H1 (cell line): ENCODE measurements around the gene ELOVL4. TPM values are rescaled to one million over a fixed set of nuclear protein-coding genes. Genes with fewer than 3 reads are reported as not detected.

Source experiments
- CTCF ChIA-PET: fragments of 300-600 bp; sonication (Branson Sonifier 250); formaldehyde crosslinking; loops from one replicate; lab custom pipeline; 2021; ENCODE audit not compliant: partially characterized antibody; lab: Charles Lee
- POLR2A ChIA-PET: fragments of 300-600 bp; sonication (Branson Sonifier 250); formaldehyde crosslinking; loops from one replicate; lab custom pipeline; 2021; ENCODE audit warnings: inconsistent platforms; ENCODE audit not compliant: partially characterized antibody; lab: Charles Lee
- DNase-seq, 2 experiments: peaks; one replicate each; pipeline versions ENCODE4 v3.0.0 to v3.0.0-alpha.2; 2010 to 2022; ENCODE audit warnings: low spot score in 2 of 2, low read depth in 1 of 2, mixed read lengths in 1 of 2
- FAIRE-seq: peaks from 2 replicates; lab custom pipeline; 2011; peaks lifted over from hg19 to GRCh38; lab: Jason Lieb, UNC
- H2AFZ ChIP-seq: 2 replicates; pipeline ENCODE4 v1.8.1; 2012; ENCODE audit warnings: low read length, inconsistent platforms
- H2AK5ac ChIP-seq: 2 replicates; pipeline ENCODE4 v1.6.1; 2013; ENCODE audit warnings: low read depth, low read length
- H2BK120ac ChIP-seq: replicated peaks from 2 replicates; pipeline ENCODE3; 2013; ENCODE audit warnings: low read depth, low read length, inconsistent platforms
- H2BK12ac ChIP-seq: 2 replicates; pipeline ENCODE4 v1.6.1; 2013; ENCODE audit warnings: low read depth, low read length
- H2BK15ac ChIP-seq: 2 replicates; pipeline ENCODE4 v1.6.1; 2013; ENCODE audit warnings: low read length
- H2BK20ac ChIP-seq: 2 replicates; pipeline ENCODE4 v1.6.1; 2013; ENCODE audit warnings: low read length
- H2BK5ac ChIP-seq: 2 replicates; pipeline ENCODE4 v1.6.1; 2013; ENCODE audit warnings: low read depth, low read length
- H3K14ac ChIP-seq: 2 replicates; pipeline ENCODE4 v1.6.1; 2013; ENCODE audit warnings: inconsistent platforms; ENCODE audit not compliant: insufficient read length
- H3K18ac ChIP-seq: 2 replicates; pipeline ENCODE4 v1.6.1; 2013; ENCODE audit warnings: low read length; ENCODE audit errors: extremely low read depth
- H3K23ac ChIP-seq: 2 replicates; pipeline ENCODE4 v1.6.1; 2013; ENCODE audit warnings: inconsistent platforms; ENCODE audit not compliant: insufficient read length
- H3K23me2 ChIP-seq: 2 replicates; pipeline ENCODE4 v1.6.1; 2013; ENCODE audit warnings: low read depth, low read length
- H3K27ac ChIP-seq: 2 replicates; pipeline ENCODE4 v1.6.1; 2011; ENCODE audit warnings: low read depth, low read length, inconsistent platforms
- H3K27me3 ChIP-seq, 4 experiments: replicated peaks in 1 of 4; 1 replicate in 1 of 4; 2 replicates in 3 of 4; pipeline versions ENCODE4 v1.6.1 to v1.8.1; 2011 to 2013; ENCODE audit warnings: low read length in 3 of 4, mild to moderate bottlenecking in 3 of 4, inconsistent platforms in 2 of 4, mixed read lengths in 2 of 4, moderate library complexity in 1 of 4; ENCODE audit not compliant: control insufficient read depth in 3 of 4, insufficient read depth in 3 of 4; ENCODE audit errors: extremely low read depth in 1 of 4
- H3K36me3 ChIP-seq, 4 experiments: 2 replicates each; pipeline versions ENCODE4 v1.6.1 to v1.8.1; 2011 to 2013; ENCODE audit warnings: mild to moderate bottlenecking in 4 of 4, low read length in 3 of 4, moderate library complexity in 2 of 4, control low read depth in 1 of 4, inconsistent platforms in 1 of 4; ENCODE audit not compliant: insufficient read depth in 4 of 4, control insufficient read depth in 2 of 4
- H3K4ac ChIP-seq: replicated peaks from 2 replicates; pipeline ENCODE3; 2013; ENCODE audit warnings: low read length, low read depth, mixed read lengths, inconsistent platforms; ENCODE audit not compliant: insufficient read length
- H3K4me1 ChIP-seq, 4 experiments: replicated peaks in 1 of 4; 1 replicate in 1 of 4; 2 replicates in 3 of 4; pipeline versions ENCODE4 v1.6.1 to v1.8.1; 2011 to 2013; ENCODE audit warnings: low read length in 3 of 4, inconsistent platforms in 2 of 4, mixed read lengths in 1 of 4; ENCODE audit not compliant: insufficient read depth in 4 of 4, control insufficient read depth in 3 of 4
- H3K4me2 ChIP-seq, 2 experiments: 2 replicates each; pipeline versions ENCODE4 v1.6.1 to v1.8.1; 2011 to 2013; ENCODE audit warnings: low read depth in 2 of 2, low read length in 2 of 2, control low read depth in 1 of 2, inconsistent platforms in 1 of 2, mild to moderate bottlenecking in 1 of 2; ENCODE audit not compliant: insufficient read depth in 1 of 2
- H3K4me3 ChIP-seq, 4 experiments: fragments of 200-600, 300-600 bp in 1 of 4; sonication (generic), shearing (Covaris generic), sonication (Bioruptor Twin) in 1 of 4; 2 replicates each; pipeline versions ENCODE4 v1.5.1 to v1.8.1; 2011 to 2016; ENCODE audit warnings: low read length in 4 of 4, low read depth in 3 of 4, control low read depth in 2 of 4, inconsistent platforms in 2 of 4, mild to moderate bottlenecking in 2 of 4, mixed read lengths in 1 of 4, moderate library complexity in 1 of 4; ENCODE audit not compliant: insufficient read depth in 2 of 4; ENCODE audit errors: extremely low read depth in 1 of 4
- H3K56ac ChIP-seq: replicated peaks from 2 replicates; pipeline ENCODE3; 2013; ENCODE audit warnings: low read depth, mild to moderate bottlenecking, mixed read lengths, low read length, inconsistent platforms; ENCODE audit not compliant: insufficient read length
- H3K79me1 ChIP-seq: 2 replicates; pipeline ENCODE4 v1.6.1; 2013; ENCODE audit warnings: low read depth, low read length, control low read depth
- H3K79me2 ChIP-seq, 2 experiments: 2 replicates each; pipeline versions ENCODE4 v1.6.1 to v1.8.1; 2012 to 2013; ENCODE audit warnings: low read length in 2 of 2, mild to moderate bottlenecking in 2 of 2, inconsistent platforms in 1 of 2; ENCODE audit not compliant: insufficient read depth in 2 of 2, control insufficient read depth in 1 of 2
- H3K9ac ChIP-seq, 4 experiments: replicated peaks in 1 of 4; 1 replicate in 1 of 4; 2 replicates in 3 of 4; pipeline versions ENCODE4 v1.6.1 to v1.8.1; 2011 to 2013; ENCODE audit warnings: low read depth in 3 of 4, low read length in 3 of 4, control low read depth in 2 of 4, mild to moderate bottlenecking in 2 of 4, moderate library complexity in 2 of 4, inconsistent platforms in 1 of 4; ENCODE audit errors: extremely low read depth in 1 of 4
- H3K9me3 ChIP-seq, 2 experiments: 2 replicates each; pipeline versions ENCODE4 v1.6.1 to v1.8.1; 2012 to 2013; ENCODE audit warnings: mild to moderate bottlenecking in 2 of 2, moderate library complexity in 2 of 2, control low read depth in 1 of 2, inconsistent platforms in 1 of 2, low read depth in 1 of 2, low read length in 1 of 2, mixed read lengths in 1 of 2; ENCODE audit not compliant: insufficient read depth in 2 of 2
- H4K20me1 ChIP-seq, 2 experiments: replicated peaks in 1 of 2; 2 replicates each; pipeline versions ENCODE3 to v1.8.1; 2011 to 2013; ENCODE audit warnings: inconsistent platforms in 2 of 2, low read length in 2 of 2, mild to moderate bottlenecking in 1 of 2; ENCODE audit not compliant: insufficient read depth in 2 of 2, control insufficient read depth in 1 of 2
- H4K5ac ChIP-seq: 2 replicates; pipeline ENCODE4 v1.6.1; 2013; ENCODE audit warnings: low read length, low read depth, mixed read lengths, inconsistent platforms; ENCODE audit not compliant: insufficient read length
- H4K8ac ChIP-seq: 2 replicates; pipeline ENCODE4 v1.8.0; 2013; ENCODE audit warnings: mild to moderate bottlenecking, moderate library complexity, low read length, inconsistent platforms; ENCODE audit not compliant: insufficient read depth; ENCODE audit errors: extremely low read depth
- H4K91ac ChIP-seq: replicated peaks from 2 replicates; pipeline ENCODE3; 2013; ENCODE audit warnings: low read length, mixed read lengths, inconsistent platforms; ENCODE audit not compliant: insufficient read length
- CBX8 ChIP-seq: fragments of 300-800, 300-1000 bp; sonication (generic); IDR thresholded peaks from 2 replicates; pipeline ENCODE4 v1.7.1; 2016; ENCODE audit warnings: low read depth, low read length, borderline replicate concordance
- POLR2AphosphoS5 ChIP-seq: IDR thresholded peaks from 2 replicates; pipeline ENCODE4 v1.6.1; 2011; ENCODE audit warnings: low read depth, low read length
- SP2 ChIP-seq: IDR thresholded peaks from 2 replicates; pipeline ENCODE4 v1.6.1; 2012; ENCODE audit warnings: mild to moderate bottlenecking, low read length, inconsistent platforms
- SP4 ChIP-seq: IDR thresholded peaks from 2 replicates; pipeline ENCODE4 v1.6.1; 2012; ENCODE audit warnings: low read length, inconsistent platforms
- WGBS, 2 experiments: shearing (Covaris generic) in 1 of 2; methylation state at CpG; one replicate each; pipeline versions ENCODE4 v1.1.6 to v1.1.7; 2013 to 2015; ENCODE audit warnings: low lambda C conversion rate in 2 of 2, mixed read lengths in 2 of 2, inconsistent platforms in 1 of 2, low coverage in 1 of 2, missing lambda C conversion rate in 1 of 2; ENCODE audit not compliant: insufficient replicate concordance in 2 of 2, insufficient coverage in 1 of 2, insufficient read length in 1 of 2; ENCODE audit errors: extremely low coverage in 1 of 2, missing lambda C conversion rate in 1 of 2; 5-methylcytosine and 5-hydroxymethylcytosine counted together
- polyA plus RNA-seq, 7 experiments: library from polyadenylated mRNA; depleted of rRNA in 3 of 7; stranded (reverse) in 5 of 7; unstranded in 2 of 7; fragments of >200 nt in 5 of 7; fragments of 200-250 nt in 2 of 7; gene quantifications; 1 replicate in 5 of 7; 2 replicates in 1 of 7; 4 replicates in 1 of 7; pipeline versions ENCODE4 v1.2.1 to v1.2.3, GENCODE V29; 2011 to 2013; ENCODE audit warnings: missing spikeins in 2 of 7, mixed read lengths in 2 of 7
- total RNA-seq: library from RNA; stranded (reverse); fragmentation: NEBNext Ultra II Directional; extraction: Animal tissue kit (Norgen Biotek cat#: 25700); gene quantifications from 2 replicates; pipeline ENCODE4 v1.2.1, GENCODE V29; 2021
- TF ChIP-seq, protein P1 (sequence below): IDR thresholded peaks from 2 replicates; pipeline ENCODE4 v1.6.1; 2012; ENCODE audit warnings: inconsistent platforms

The ELOVL4 gene
- total and polyA plus RNA-seq, 2 of the 8 experiments (the other 6 are each of a cell fraction or from before 2014, with no cell fraction given), result 2.0 to 15.0 TPM

DNA sequence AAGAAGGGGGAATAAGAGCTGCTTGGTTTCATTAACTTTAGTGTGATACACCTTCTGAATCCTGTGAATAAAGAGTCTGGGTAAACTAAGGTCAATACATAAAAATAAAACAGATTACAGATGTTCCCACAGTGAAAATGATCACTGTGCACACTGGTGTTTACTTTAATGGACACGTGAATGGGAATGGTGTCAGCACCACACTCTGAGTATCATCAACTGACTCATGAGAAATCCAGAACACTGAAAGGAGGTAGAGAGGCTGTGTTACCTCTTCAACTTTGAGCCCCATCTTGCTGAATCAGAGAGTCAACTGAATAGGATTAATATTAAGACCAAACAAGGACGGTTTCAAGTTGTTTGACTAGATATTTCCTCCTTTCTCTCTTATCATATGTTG is 75.0 kb downstream of the ELOVL4 start:
- Histone ChIP-seq H3K4me1 (peaks cover 2 to 4% (median 4%) of the 10 kb centered on the region in 4 experiments; a peak in 4 of 7 replicates), H2BK5ac (no peak overlapping the region), H3K27me3 (peaks cover 0 to 3% (median 0%) of the 10 kb centered on the region in 4 experiments; a peak in 1 of 7 replicates), H3K4me2 (no peak overlapping the region), H3K79me2 (no peaks in the 10 kb centered on the region), H4K91ac (no peak overlapping the region), H3K56ac (no peak overlapping the region), H4K5ac (no peak overlapping the region), H4K20me1 (no peaks in the 10 kb centered on the region), H3K23ac (no peak overlapping the region), H3K18ac (no peak overlapping the region), H3K4me3 (no peak overlapping the region), H3K14ac (no peak overlapping the region), H3K27ac (no peak overlapping the region), H3K9me3 (no peaks in the 10 kb centered on the region), H3K79me1 (no peaks in the 10 kb centered on the region), H3K4ac (no peak overlapping the region), H2BK12ac (no peak overlapping the region), H3K9ac (no peak overlapping the region), H2BK120ac (no peak overlapping the region), H2AK5ac (no peak overlapping the region), H2BK15ac (no peak overlapping the region), H3K23me2 (no peaks in the 10 kb centered on the region), H4K8ac (no peak overlapping the region), H3K36me3 (no peaks in the 10 kb centered on the region), H2BK20ac (no peak overlapping the region), H2AFZ (no peak overlapping the region)
- POLR2A ChIA-PET, result no interaction called here
- WGBS, 2 experiments, result 69% methylated on average over 2 of the region's 2 CpGs; no CpG with 5 or more reads in 1 of the 2 experiments
- CTCF ChIA-PET, result interaction anchor here (1.5 to 1.6 kb wide), 2 partner anchors 94 to 109 kb away, joined by 4 to 6 read pairs; no protein-coding TSS in a partner anchor
- DNase-seq, result no peak
- no peak for FAIRE-seq
- no peak for TF ChIP-seq SP4
- no peak for TF ChIP-seq POLR2AphosphoS5
- TF ChIP-seq, protein P1, sequence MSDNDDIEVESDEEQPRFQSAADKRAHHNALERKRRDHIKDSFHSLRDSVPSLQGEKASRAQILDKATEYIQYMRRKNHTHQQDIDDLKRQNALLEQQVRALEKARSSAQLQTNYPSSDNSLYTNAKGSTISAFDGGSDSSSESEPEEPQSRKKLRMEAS, result no peak
- no peak for TF ChIP-seq SP2
- TF ChIP-seq CBX8, result no peak
